ENCODE data around the gene TESK2. TPM values are rescaled to one million over a fixed set of nuclear protein-coding genes. Genes with fewer than 3 reads are reported as not detected.

TESK2 gene
- total and polyA plus RNA-seq, 2 of the 13 experiments (the other 11 are each of a cell fraction or from before 2014, with no cell fraction given) = 5.5 to 9.6 TPM

GRCh38 chr1:45521413-45522323 lies 30.7 kb upstream of the TESK2 start, which contains the start of gene PRDX1 (continued):
- TF ChIP-seq ZBTB1 (CRISPR knock-in tag; IDR thresholded peaks at IDR 0.05; ENCODE audit: borderline replicate concordance) (0 out of 2 replicates have a peak, but pooled peaks have one; percentile 28), KDM2A (CRISPR knock-in tag; IDR thresholded peaks at IDR 0.05; ENCODE audit: borderline replicate concordance, low read depth) (peak; percentile 93), KMT2B (CRISPR knock-in tag; IDR thresholded peaks at IDR 0.05) (peak; percentile 93), HNRNPUL1 (IDR thresholded peaks at IDR 0.05; ENCODE audit: low read depth, low read length) (peak; percentile 22; the same call in 1 of the 2 replicates), KLF9 (CRISPR knock-in tag; IDR thresholded peaks at IDR 0.05; ENCODE audit: low read depth) (peak; percentile 60; the same call in 1 of the 2 replicates), ZNF256 (CRISPR knock-in tag; conservative IDR thresholded peaks at IDR 0.05) (no peak), ZNF883 (CRISPR knock-in tag; IDR thresholded peaks at IDR 0.05; ENCODE audit: not compliant biosample characterization) (peak; percentile 80), ZBTB44 (CRISPR knock-in tag; IDR thresholded peaks at IDR 0.05) (peak; percentile 95), ZNF101 (CRISPR knock-in tag; IDR thresholded peaks at IDR 0.05; ENCODE audit: borderline replicate concordance, low read depth) (peak; percentile 95), ZNF674 (CRISPR knock-in tag; IDR thresholded peaks at IDR 0.05; ENCODE audit: low read depth) (no peak), PAWR (CRISPR knock-in tag; IDR thresholded peaks at IDR 0.05; ENCODE audit: borderline replicate concordance) (no peak; the same call in 1 of the 2 replicates), TBP (CRISPR knock-in tag; IDR thresholded peaks at IDR 0.05) (peak; percentile 78; the same call in 1 of the 2 replicates), TRAFD1 (CRISPR knock-in tag; IDR thresholded peaks at IDR 0.05; ENCODE audit: borderline replicate concordance) (no peak), NFRKB (IDR thresholded peaks at IDR 0.05) (no peak), ZNF3 (CRISPR knock-in tag; IDR thresholded peaks at IDR 0.05) (no peak; the same call in 1 of the 2 replicates), HES4 (CRISPR knock-in tag; IDR thresholded peaks at IDR 0.05; ENCODE audit: borderline replicate concordance) (peak; percentile 94), MBD4 (IDR thresholded peaks at IDR 0.05; ENCODE audit: borderline replicate concordance, low read length) (no peak), SRSF4 (IDR thresholded peaks at IDR 0.05; ENCODE audit: low read depth, low read length, poor library complexity, severe bottlenecking) (peak; percentile 62), ATF6 (CRISPR knock-in tag; conservative IDR thresholded peaks at IDR 0.05) (peak; percentile 98), ERF (CRISPR knock-in tag; IDR thresholded peaks at IDR 0.05) (peak; percentile 95), TERF1 (CRISPR knock-in tag; IDR thresholded peaks at IDR 0.05) (0 out of 2 replicates have a peak, but pooled peaks have one; percentile 46), ZNF33A (CRISPR knock-in tag; IDR thresholded peaks at IDR 0.05; ENCODE audit: borderline replicate concordance) (no peak), GZF1 (CRISPR knock-in tag; IDR thresholded peaks at IDR 0.05) (no peak; the same call in 1 of the 2 replicates)
